MCF 10A (cell line): ENCODE results near the gene GPS1. TPM values are rescaled to one million over a fixed set of nuclear protein-coding genes. Genes with fewer than 3 reads are reported as not detected.

Experiments used
- BruUV-seq: library from RNA; stranded (reverse); fragments of 400-500 nt; replicated peaks from 2 replicates; lab custom pipeline; 2021; lab: Mats Ljungman, UMichigan
- CTCF ChIA-PET: fragments of 300-600 bp; sonication (Branson Sonifier 250); formaldehyde crosslinking; extraction: SDS; loops from one replicate; lab custom pipeline; 2021; ENCODE audit warnings: antibody characterized with exemption, inconsistent platforms; lab: Yijun Ruan, JAX
- POLR2A ChIA-PET: fragments of 300-600, 350-650 bp; sonication (Branson Sonifier 250); formaldehyde crosslinking; extraction: SDS; loops from one replicate; lab custom pipeline; 2020; ENCODE audit warnings: antibody characterized with exemption, inconsistent platforms; lab: Yijun Ruan, JAX
- DNase-seq: peaks from one replicate; pipeline ENCODE4 v3.0.0-alpha.2; 2018; ENCODE audit not compliant: unreplicated experiment
- H3K27ac Mint-ChIP-seq: one replicate; pipeline ENCODE4 v1.8.0; 2022; ENCODE audit warnings: mild to moderate bottlenecking, low read depth, mixed read lengths; ENCODE audit not compliant: unreplicated experiment
- H3K27me3 Mint-ChIP-seq: one replicate; pipeline ENCODE4 v1.8.0; 2022; ENCODE audit warnings: mixed read lengths; ENCODE audit not compliant: insufficient read depth, unreplicated experiment
- H3K36me3 Mint-ChIP-seq: one replicate; pipeline ENCODE4 v1.8.0; 2022; ENCODE audit warnings: mild to moderate bottlenecking, moderate library complexity, mixed read lengths; ENCODE audit not compliant: insufficient read depth, unreplicated experiment
- H3K4me1 Mint-ChIP-seq: one replicate; pipeline ENCODE4 v1.8.0; 2022; ENCODE audit warnings: mixed read lengths; ENCODE audit not compliant: insufficient read depth, unreplicated experiment
- H3K4me3 Mint-ChIP-seq: one replicate; pipeline ENCODE4 v1.8.0; 2022; ENCODE audit warnings: mild to moderate bottlenecking, moderate library complexity, mixed read lengths; ENCODE audit not compliant: unreplicated experiment
- H3K9me3 Mint-ChIP-seq: one replicate; pipeline ENCODE4 v1.8.0; 2022; ENCODE audit warnings: mixed read lengths; ENCODE audit not compliant: unreplicated experiment
- intact Hi-C: fragments of 100-400 bp; cut with micrococcal nuclease; formaldehyde crosslinking; loops from 2 replicates; pipeline ENCODE4 v1.14.1; 2022
- total RNA-seq: library from RNA; stranded (reverse); gene quantifications from 2 replicates; pipeline ENCODE4 v1.2.3, GENCODE V29; 2022
- TF ChIP-seq, protein P1 (sequence below): fragments of 200-600 bp; IDR thresholded peaks from one replicate; pipeline ENCODE4 v1.8.0; 2022; ENCODE audit warnings: antibody characterized with exemption, mild to moderate bottlenecking; ENCODE audit not compliant: unreplicated experiment

The GPS1 gene
- total RNA-seq, 1 experiment from 2014 or later, result 100 TPM

DNA sequence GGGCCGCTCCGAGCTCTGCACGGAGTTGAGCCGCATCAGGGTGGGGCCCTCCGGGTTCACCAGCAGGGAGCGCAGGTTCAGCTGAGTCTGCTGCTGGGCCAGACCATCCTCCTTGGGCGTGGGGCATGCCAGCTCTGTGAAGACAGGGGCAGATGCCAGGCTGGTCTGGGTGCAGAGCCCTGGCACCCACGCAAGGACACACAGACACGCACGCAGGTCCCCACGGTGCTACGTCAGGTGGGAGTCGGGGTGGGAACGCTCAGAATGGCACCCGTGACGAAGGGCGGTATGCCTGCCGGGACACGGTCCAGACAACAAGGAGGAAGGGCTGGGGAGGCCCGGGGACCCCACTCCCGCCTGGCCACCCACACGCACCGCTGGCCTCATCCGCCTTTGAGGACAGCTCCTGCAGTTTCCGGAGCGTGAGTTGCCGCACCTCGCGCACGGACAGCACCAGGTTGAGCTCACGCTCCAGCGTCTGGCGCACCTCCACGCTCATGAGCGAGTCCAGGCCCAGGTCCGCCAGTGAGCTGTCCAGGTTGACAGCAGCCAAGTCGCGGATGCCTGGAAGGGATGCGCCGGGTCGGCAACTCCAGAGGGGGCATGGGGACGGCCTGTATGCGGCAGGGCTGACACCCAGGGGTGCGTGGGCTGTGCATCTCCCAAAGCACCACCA lies 29.2 kb downstream of the GPS1 start:
- no peak overlapping the region for H3K27ac Mint-ChIP-seq
- CTCF ChIA-PET, result interaction anchor here (1.2 kb wide), 1 partner anchor 25 kb away, joined by 3 read pairs; no protein-coding TSS in a partner anchor
- no peaks in the 10 kb centered on the region for H3K4me1 Mint-ChIP-seq
- DNase-seq, result no peak
- BruUV-seq, result no TSS peak
- TF ChIP-seq, protein P1, sequence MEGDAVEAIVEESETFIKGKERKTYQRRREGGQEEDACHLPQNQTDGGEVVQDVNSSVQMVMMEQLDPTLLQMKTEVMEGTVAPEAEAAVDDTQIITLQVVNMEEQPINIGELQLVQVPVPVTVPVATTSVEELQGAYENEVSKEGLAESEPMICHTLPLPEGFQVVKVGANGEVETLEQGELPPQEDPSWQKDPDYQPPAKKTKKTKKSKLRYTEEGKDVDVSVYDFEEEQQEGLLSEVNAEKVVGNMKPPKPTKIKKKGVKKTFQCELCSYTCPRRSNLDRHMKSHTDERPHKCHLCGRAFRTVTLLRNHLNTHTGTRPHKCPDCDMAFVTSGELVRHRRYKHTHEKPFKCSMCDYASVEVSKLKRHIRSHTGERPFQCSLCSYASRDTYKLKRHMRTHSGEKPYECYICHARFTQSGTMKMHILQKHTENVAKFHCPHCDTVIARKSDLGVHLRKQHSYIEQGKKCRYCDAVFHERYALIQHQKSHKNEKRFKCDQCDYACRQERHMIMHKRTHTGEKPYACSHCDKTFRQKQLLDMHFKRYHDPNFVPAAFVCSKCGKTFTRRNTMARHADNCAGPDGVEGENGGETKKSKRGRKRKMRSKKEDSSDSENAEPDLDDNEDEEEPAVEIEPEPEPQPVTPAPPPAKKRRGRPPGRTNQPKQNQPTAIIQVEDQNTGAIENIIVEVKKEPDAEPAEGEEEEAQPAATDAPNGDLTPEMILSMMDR, result no peak
- no peaks in the 10 kb centered on the region for H3K27me3 Mint-ChIP-seq
- intact Hi-C loops, result no loop called here
- POLR2A ChIA-PET, result interaction anchor here (1.0 to 1.8 kb wide), 2 partner anchors 8 to 53 kb away, joined by 3 to 6 read pairs; no protein-coding TSS in a partner anchor
- H3K9me3 Mint-ChIP-seq, result no peaks in the 10 kb centered on the region
- no peak overlapping the region for H3K4me3 Mint-ChIP-seq
- peaks cover 92% of the 10 kb centered on the region for H3K36me3 Mint-ChIP-seq

DNA sequence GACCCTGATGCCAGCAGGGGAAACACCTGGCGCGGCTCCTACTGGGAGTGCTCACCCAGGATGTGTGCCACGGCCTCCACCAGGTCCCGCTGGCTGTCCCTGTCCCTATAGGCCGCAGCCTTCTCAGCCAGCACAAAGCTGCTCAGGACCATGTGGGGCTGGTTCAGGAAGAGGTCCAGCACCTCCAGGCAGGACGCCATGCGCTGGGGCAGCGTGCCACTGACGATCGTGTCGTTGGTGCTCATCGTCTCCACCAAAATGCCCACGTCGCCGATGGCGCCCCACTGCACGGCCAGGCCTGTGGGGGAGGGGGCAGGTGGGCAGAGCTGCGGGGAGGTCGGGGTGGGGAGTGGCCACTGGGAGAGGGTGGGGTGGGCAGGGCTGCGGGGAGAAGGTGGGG lies 29.8 kb downstream of the GPS1 start:
- CTCF ChIA-PET, result no interaction called here
- DNase-seq, result no peak
- Mint-ChIP-seq H3K4me1 (no peaks in the 10 kb centered on the region), H3K36me3 (peaks cover 87% of the 10 kb centered on the region), H3K27me3 (no peaks in the 10 kb centered on the region), H3K4me3 (no peak overlapping the region), H3K27ac (no peak overlapping the region), H3K9me3 (no peaks in the 10 kb centered on the region)
- no TSS peak for BruUV-seq
- POLR2A ChIA-PET, result interaction anchor here (1.0 kb wide), 1 partner anchor 53 kb away, joined by 3 read pairs; no protein-coding TSS in a partner anchor
- intact Hi-C loops, result no loop called here
- TF ChIP-seq, protein P1, result no peak

DNA sequence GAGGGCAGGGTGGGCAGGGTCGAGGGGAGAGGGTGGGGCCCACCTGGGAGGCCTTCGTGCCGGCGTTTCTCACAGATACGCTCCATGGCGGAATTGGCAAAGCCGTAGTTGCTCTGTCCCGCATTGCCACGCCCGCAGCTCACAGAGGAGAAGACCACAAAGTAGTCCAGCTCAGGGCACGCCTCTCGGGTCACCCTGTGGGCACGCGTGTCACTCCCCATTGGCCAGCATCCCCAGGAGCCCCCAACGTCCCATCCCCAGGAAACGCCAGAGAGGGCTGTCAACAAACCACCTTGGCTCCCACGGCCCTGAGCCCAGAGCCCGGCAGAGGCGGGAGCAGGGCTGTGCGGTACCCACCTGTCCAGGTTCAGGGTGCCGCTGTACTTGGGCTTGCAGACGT lies 30.3 kb downstream of the GPS1 start:
- TF ChIP-seq, protein P1, result no peak
- intact Hi-C loops, result no loop called here
- Mint-ChIP-seq H3K4me1 (no peaks in the 10 kb centered on the region), H3K36me3 (peaks cover 87% of the 10 kb centered on the region), H3K27ac (no peak overlapping the region), H3K27me3 (no peaks in the 10 kb centered on the region), H3K4me3 (no peak overlapping the region), H3K9me3 (no peaks in the 10 kb centered on the region)
- no peak for DNase-seq
- BruUV-seq, result no TSS peak
- ChIA-PET POLR2A (no interaction called here), CTCF (no interaction called here)

DNA sequence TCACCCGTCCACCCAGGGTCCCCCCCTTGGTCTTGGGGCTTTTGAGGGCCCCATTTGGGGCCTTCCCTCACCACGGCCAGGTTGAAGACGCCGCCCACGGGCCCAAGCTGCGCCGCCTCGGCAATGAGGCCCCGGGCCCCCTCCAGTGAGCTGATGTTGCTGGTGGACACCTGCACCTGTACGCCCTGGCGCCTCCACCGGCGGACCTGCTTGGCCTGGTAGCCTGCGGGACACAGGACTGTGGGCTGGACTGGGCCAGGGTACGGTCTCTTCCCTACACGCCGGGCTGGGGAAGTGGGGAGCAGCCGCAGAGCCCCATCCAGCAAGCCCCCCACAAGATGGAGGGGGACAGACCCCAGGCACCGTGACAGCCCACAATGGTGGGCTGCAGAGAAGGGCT lies 30.8 kb downstream of the GPS1 start:
- ChIA-PET POLR2A (no interaction called here), CTCF (no interaction called here)
- BruUV-seq, result no TSS peak
- no peak overlapping the region for H3K27ac Mint-ChIP-seq
- H3K9me3 Mint-ChIP-seq, result no peaks in the 10 kb centered on the region
- H3K27me3 Mint-ChIP-seq, result no peaks in the 10 kb centered on the region
- H3K4me3 Mint-ChIP-seq, result no peak overlapping the region
- intact Hi-C loops, result no loop called here
- TF ChIP-seq, protein P1, result no peak
- H3K36me3 Mint-ChIP-seq, result peaks cover 89% of the 10 kb centered on the region
- no peaks in the 10 kb centered on the region for H3K4me1 Mint-ChIP-seq
- DNase-seq, result no peak
